HG02852 (cell line): ENCODE data around the gene FBH1.
A peak's percentile ranks its signal among the peaks of the same experiment; 100 is the strongest.
"Not testable (repeated sequence)": the region's sequence is repeated elsewhere in the genome, so short reads cannot be mapped to it uniquely, and the experiment has no call there.

Source experiments
- ATAC-seq: cut with Tn5 transposase; IDR thresholded peaks from one replicate; pipeline ENCODE4 v1.9.1; 2021; ENCODE audit warnings: mild to moderate bottlenecking, moderate library complexity; ENCODE audit not compliant: unreplicated experiment

Gene FBH1

GRCh38 chr10:5902511-5903274, 12.7 kb downstream of the FBH1 start:
- no peak for ATAC-seq

DNA sequence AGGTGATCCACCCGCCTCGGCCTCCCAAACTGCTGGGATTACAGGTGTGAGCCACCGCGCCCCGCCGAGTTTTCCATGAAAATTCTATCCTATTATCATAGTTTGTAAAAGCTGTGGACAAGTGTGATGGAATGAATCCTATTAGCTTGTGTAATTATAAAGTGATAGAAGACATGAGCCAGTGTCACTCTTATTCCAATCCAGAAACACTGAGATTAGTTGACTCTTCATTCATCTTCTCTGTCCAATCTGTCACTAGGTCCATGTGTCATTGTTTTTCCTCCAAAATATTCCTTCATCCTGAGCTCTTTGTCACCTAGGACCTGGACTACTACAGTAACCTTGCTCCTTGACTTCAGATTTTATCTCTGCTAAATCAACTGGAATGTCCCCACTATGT, 13.5 kb downstream of the FBH1 start:
- no peak for ATAC-seq

DNA sequence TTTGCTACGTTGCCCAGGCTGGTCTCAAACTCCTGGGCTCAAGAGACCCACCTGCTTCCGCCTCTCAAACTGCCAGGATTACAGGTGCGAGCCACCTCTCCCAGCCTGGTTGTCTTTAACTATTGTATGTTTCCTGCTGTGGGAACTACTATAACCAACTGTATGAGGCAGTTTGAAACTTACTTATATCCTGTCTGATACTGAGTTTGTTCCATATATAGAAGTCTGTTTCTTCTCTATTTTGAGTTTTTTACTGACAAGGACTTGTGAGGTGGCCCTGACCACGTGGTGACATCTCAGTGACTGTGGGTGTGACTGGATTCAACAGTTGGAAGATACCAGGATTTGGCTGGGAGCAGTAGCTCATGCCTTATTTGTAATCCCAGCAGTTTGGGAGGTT, 14.2 kb downstream of the FBH1 start:
- peak; percentile 96 for ATAC-seq

- ATAC-seq: no peak
These were observed 15.9 kb downstream of the FBH1 start for GRCh38 chr10:5905854-5906507.

DNA sequence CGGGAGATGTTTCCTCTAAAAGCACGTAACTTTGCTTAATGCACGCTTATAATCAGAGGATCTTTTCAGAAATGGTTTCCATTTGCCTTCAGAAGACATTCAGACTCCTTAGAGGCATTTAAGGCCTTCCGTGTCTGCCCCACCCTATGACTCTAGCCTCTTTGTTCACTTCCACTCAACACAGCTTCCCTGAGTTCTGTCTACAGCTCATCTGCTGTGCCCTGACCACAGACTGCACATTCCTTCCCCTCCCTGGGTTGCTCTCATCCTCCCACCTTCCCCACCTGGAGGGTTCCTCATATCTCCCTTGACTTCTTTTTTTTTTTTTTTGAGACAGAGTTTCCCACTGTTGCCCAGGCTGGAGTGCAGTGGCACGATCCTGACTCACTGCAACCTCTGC, 16.6 kb downstream of the FBH1 start:
- ATAC-seq: no peak

GRCh38 chr10:5908676-5909075, 18.6 kb downstream of the FBH1 start:
- not testable (repeated sequence) for ATAC-seq

GRCh38 chr10:5910323-5911100, 20.5 kb downstream of the FBH1 start:
- ATAC-seq: no peak

DNA sequence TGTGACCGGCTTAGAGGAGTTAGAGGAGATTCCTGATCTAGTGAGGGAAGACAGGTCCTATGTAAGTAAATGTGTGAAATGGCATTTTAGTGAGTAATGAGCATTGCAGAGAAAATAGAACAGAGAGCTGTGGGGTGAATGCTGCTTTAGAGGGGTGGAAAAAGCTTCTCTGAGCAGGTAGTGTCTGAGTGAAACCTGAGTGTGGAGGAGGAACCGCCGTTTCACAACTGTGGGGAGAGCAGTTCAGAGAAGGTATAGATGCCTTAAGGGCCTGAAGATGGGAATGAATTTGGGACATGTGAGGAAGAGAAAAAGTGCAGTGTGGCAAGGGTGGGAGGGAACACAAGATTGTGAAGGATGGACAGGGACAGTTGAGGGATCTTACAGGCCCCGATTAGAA, 21.6 kb downstream of the FBH1 start:
- ATAC-seq: no peak

DNA sequence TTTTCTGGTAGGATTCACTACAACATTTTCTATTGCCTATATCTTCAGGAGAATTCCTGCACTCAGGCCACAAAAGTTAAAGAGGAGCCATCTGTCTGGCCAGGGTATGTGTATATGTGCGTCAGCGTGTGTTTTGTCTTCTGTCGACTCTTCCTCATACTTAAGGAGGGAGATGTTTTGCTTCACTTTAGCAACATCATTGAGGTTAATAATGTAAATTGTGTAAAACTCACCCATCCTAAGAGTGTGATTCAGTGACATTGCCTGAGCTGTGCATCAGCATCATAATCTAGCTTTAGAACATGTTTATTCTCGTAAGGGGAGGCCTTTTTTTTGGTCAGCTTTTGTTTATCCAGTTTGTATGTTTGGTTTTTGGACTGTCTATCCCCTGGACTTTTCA, 23.7 kb downstream of the FBH1 start:
- no peak for ATAC-seq

- ATAC-seq: no peak
These were observed 25.4 kb downstream of the FBH1 start for GRCh38 chr10:5915451-5915850.

GRCh38 chr10:5917305-5917704, 27.3 kb downstream of the FBH1 start:
- no peak for ATAC-seq

- ATAC-seq: no peak
These were observed 28.7 kb downstream of the FBH1 start for GRCh38 chr10:5918763-5919162.

DNA sequence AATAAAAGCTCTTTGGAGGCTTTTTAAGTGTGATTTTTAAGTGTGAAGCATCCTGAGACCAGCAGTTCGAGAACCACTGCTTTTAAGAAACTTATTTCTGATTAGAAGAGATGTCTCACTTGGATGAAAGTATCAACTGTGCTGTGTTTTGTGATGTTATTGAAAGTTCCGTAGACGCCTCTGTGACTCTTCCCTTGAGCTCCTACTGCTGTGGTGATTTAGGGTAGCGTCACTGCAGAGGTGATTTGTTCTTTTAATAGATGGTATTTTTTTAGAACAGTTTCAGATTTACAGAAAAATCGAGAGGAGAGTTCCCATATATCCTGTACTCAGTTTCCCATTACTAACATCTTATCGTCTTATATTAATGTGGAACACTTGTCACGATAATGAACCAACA, 29.5 kb downstream of the FBH1 start:
- no peak for ATAC-seq

DNA sequence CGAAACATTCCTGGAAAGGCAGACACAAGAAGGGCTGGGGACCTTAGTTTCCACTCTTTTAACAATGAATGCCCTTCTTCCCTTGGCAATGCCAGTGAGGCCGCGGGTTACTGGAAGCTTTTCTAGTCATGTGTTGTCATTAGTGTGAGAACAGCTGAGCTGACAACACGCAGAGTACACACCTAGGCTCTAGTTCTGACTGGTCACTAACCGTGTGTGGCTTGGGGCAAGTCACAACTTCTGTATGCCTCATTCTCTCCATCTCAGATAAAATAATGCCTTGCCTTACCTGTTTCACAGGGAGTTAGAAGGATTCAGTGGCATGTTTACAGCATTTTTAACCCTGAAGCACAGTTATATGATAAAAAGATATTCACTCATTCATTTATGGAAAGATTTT, 31.7 kb downstream of the FBH1 start:
- ATAC-seq: no peak

DNA sequence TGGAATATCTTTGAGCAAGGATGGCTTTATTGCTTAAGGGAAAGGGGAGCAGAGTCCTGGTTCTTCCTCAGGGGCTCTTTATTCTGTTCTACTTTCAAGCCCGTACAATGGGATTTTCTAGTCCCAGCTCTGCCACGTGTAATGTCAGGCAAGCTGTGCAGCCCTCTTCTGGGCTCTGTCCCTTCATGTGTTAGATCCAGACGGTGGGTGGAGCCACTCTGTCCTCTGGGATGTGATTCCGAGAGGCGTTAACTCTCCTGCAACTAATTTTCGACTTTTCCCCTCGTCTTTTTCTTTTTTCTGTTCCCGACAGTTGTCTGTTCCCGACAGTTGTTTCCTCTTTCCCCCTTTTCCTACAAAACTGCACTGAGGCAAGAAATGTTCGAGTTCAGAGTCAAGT, 34.8 kb downstream of the FBH1 start:
- no peak for ATAC-seq

- no peak for ATAC-seq
These were observed 37.3 kb downstream of the FBH1 start for GRCh38 chr10:5927306-5927705.

GRCh38 chr10:5929442-5929841, 39.4 kb downstream of the FBH1 start:
- ATAC-seq: no peak

DNA sequence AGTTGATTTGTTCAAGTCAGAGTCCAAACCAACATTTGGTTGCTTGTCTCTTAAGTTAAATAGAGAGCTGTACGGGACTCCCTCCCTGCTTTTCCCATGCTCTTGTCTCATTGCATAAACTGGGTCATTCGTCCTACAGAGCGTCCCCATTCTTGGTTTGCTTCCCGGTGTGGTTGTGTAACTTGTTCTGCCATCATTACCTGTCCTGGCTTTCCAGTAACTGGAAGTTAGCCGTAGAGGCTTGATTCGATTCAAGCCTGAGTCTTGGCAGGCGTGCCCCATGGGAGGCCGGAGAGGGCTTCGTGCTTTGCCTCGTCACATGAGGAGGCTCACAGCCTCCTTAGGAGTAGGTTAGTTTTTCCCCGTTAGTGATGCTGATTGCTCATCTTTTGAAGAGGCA, 40.2 kb downstream of the FBH1 start:
- no peak for ATAC-seq

DNA sequence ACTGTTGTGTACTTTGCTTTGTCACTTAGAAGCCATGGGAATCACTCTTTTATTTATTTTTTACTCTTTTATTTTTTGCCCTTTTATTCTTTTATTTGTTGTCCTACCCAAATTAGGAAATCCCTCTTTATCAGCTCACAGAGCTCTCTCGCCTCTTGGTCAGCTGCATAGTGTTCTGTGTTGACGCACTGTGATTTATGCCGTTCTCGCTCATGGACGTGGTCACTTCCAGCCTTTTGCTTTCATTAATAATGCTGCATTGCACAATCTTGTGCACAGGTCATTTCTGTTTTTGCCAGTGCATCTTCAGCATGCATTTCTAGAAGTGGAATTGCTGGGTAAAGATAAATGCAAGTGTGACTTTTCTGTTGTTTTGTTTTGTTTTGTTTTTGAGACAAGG, 42.3 kb downstream of the FBH1 start:
- ATAC-seq: no peak

DNA sequence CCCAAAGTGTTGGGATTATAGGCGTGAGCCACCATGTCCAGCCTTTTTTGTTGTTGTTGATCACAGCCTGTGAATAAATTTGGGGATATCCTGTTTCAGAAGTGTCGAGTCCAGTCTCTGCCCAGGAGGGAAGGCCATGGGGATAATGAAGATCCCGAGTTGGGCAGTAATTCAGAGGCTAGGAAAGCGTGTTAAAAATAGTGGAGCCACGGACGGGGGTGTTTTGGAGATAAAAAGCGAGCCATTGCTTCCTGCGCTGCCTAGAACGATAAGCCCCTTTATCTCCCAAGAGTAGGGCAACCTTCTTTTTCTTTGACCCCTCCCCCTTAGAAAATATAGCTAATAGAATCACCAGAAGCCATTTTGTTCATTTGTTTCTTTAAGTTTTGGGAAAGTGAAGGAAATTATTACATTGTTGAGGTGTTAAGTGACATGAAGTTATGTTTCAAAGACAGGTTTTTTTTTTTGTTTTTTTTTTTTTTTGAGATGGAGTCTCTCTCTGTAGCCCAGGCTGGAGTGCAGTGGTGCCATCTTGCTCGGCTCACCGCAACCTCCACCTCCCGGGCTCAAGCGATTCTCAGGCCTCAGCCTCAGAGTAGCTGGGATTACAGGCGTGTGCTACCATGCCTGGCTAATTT, 44.0 kb downstream of the FBH1 start:
- no peak for ATAC-seq

DNA sequence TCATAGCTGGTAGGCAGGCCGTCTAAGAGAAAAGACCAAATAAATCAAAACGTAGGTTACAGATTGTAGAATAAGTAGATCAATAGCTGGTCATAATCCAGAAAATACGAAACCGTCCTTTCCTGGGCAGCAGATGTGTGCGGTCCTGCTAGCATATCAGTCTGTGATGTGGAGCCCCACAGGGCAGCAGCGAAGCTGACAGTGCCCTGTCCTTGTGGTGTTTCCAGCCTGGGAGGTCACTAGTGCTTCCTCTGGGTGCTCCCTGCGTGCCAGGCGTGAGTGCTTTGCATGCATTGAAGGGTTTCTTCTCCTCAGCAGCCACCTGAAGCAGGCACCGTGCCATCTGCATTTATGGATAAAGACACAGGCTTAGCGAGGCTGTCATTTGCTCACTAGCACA, 45.6 kb downstream of the FBH1 start:
- no peak for ATAC-seq
